Parathyroid adenoma (tissue), 2 donors: ENCODE data around the gene SOX9.

ENCODE experiments used
- H2AFZ ChIP-seq: fragments of 300-600 bp; sonication (generic); one replicate; pipeline ENCODE4 v1.7.0; 2017; ENCODE audit warnings: antibody characterized with exemption, mild to moderate bottlenecking
- H3K27ac ChIP-seq: fragments of 300-600 bp; sonication (generic); one replicate; pipeline ENCODE4 v1.7.0; 2017
- H3K27me3 ChIP-seq: fragments of 300-600 bp; sonication (generic); one replicate; pipeline ENCODE4 v1.7.0; 2017; ENCODE audit warnings: low read length; ENCODE audit not compliant: control insufficient read depth, insufficient read depth
- H3K36me3 ChIP-seq: fragments of 300-600 bp; sonication (generic); one replicate; pipeline ENCODE4 v1.7.0; 2017; ENCODE audit warnings: low read length; ENCODE audit not compliant: control insufficient read depth, insufficient read depth
- H3K4me1 ChIP-seq: fragments of 300-600 bp; sonication (generic); one replicate; pipeline ENCODE4 v1.7.0; 2017; ENCODE audit warnings: control low read depth
- H3K4me2 ChIP-seq: fragments of 300-600 bp; sonication (generic); one replicate; pipeline ENCODE4 v1.7.0; 2017; ENCODE audit warnings: low read length
- H3K4me3 ChIP-seq: fragments of 300-600 bp; sonication (generic); one replicate; pipeline ENCODE4 v1.7.0; 2017; ENCODE audit warnings: low read depth, low read length
- H3K79me2 ChIP-seq: fragments of 300-600 bp; sonication (generic); one replicate; pipeline ENCODE4 v1.7.0; 2017; ENCODE audit warnings: control low read depth
- H3K9ac ChIP-seq: fragments of 300-600 bp; sonication (generic); one replicate; pipeline ENCODE4 v1.7.0; 2017; ENCODE audit warnings: mild to moderate bottlenecking
- H3K9me3 ChIP-seq: fragments of 300-600 bp; sonication (generic); one replicate; pipeline ENCODE4 v1.7.0; 2017; ENCODE audit warnings: low read length; ENCODE audit not compliant: control insufficient read depth
- TF ChIP-seq, protein P1 (sequence below): fragments of 300-600 bp; sonication (generic); IDR thresholded peaks from one replicate; pipeline ENCODE4 v1.7.0; 2017; ENCODE audit warnings: antibody characterized with exemption, mild to moderate bottlenecking
- donor health status: primary hyperparathyroidism.

Gene SOX9

DNA sequence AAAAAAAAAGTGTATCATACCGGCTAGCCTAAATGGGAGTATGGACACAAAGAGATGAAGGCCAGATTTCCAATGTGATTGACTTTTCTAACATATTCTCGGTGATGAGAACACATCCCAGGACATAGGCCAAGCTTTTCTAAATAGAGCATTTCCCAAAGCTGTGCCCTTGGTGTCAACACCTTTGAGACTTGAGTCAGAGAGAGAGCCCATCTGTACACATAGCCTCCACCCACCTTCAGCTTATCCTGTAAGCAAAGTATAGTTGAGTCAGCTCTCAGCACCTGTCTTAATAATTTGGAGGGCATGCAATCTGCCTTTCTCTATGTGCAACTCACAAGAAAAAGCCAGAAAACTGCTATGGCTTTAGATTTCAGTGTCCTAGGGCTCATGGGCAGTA is 42.7 kb downstream of the SOX9 start:
- Histone ChIP-seq H2AFZ (no peak overlapping the region), H3K9ac (no peak overlapping the region), H3K79me2 (no peaks in the 10 kb centered on the region), H3K4me3 (no peak overlapping the region), H3K27me3 (no peaks in the 10 kb centered on the region), H3K36me3 (no peaks in the 10 kb centered on the region), H3K4me2 (no peak overlapping the region), H3K4me1 (no peaks in the 10 kb centered on the region), H3K27ac (no peak overlapping the region), H3K9me3 (no peaks in the 10 kb centered on the region)
- TF ChIP-seq, protein P1, sequence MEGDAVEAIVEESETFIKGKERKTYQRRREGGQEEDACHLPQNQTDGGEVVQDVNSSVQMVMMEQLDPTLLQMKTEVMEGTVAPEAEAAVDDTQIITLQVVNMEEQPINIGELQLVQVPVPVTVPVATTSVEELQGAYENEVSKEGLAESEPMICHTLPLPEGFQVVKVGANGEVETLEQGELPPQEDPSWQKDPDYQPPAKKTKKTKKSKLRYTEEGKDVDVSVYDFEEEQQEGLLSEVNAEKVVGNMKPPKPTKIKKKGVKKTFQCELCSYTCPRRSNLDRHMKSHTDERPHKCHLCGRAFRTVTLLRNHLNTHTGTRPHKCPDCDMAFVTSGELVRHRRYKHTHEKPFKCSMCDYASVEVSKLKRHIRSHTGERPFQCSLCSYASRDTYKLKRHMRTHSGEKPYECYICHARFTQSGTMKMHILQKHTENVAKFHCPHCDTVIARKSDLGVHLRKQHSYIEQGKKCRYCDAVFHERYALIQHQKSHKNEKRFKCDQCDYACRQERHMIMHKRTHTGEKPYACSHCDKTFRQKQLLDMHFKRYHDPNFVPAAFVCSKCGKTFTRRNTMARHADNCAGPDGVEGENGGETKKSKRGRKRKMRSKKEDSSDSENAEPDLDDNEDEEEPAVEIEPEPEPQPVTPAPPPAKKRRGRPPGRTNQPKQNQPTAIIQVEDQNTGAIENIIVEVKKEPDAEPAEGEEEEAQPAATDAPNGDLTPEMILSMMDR: no peak

DNA sequence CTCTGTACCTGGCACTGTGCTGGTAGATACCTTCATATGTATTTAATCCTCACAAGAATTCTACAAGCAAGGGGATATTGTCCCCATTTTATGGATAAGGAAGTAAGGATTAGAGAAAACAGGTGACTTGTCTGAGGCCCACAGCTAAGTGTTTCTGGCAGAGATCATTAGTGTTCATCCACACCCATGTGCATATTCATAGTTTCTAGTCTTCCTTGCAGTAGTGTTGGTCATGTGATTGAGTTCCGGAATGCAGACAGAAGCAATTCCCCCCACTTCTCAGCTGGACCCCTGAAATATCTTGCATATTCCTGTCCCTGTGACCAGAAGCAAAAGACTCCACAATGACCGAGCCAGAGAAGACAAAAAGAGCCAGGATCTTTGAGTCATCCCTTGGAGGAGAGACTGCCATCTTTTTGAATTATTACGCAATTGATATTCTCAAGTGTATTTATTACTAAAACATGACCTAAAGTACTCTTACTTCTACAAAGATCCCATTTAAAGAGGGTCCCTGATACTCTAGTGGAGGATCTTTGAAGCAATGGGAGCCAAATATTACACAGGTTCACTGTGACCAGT is 43.4 kb downstream of the SOX9 start:
- H3K36me3 ChIP-seq: no peaks in the 10 kb centered on the region
- H3K4me1 ChIP-seq: no peaks in the 10 kb centered on the region
- H3K9me3 ChIP-seq: no peaks in the 10 kb centered on the region
- H3K4me2 ChIP-seq: no peak overlapping the region
- TF ChIP-seq, protein P1: no peak
- H3K79me2 ChIP-seq: no peaks in the 10 kb centered on the region
- no peak overlapping the region for H3K27ac ChIP-seq
- H2AFZ ChIP-seq: no peak overlapping the region
- H3K9ac ChIP-seq: no peak overlapping the region
- no peak overlapping the region for H3K4me3 ChIP-seq
- no peaks in the 10 kb centered on the region for H3K27me3 ChIP-seq

DNA sequence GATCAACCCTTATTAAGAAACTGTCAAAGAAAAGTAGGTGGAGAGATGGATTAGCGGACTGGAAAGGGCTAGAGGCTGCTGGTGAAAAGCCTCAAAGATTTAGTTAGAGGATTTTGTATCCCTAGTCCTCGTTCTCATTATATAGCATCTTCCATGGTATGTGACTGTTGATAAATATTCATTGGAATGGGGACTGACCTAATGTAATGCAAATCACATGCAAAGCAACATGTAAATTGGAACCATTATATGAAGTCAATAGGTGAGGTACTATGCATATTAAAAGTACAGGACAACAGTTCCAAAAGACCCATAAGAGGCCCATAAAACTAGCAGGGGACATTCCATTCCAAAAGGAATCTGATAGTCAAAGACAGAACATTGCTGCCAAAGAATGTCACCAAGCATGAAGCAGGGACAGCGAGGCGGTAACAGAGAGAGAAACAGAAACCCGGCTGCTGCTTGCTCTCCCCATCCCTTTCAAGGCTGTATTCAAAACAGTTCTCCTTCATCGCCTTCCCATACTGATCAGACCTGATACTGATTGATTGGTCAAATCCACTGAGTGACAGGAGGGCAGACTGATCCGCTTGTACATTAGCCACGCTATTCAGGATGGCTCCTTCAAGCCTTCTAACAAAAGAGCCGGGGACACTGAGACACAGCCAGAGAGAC is 44.5 kb downstream of the SOX9 start:
- Histone ChIP-seq H3K36me3 (no peaks in the 10 kb centered on the region), H3K4me2 (no peak overlapping the region), H3K79me2 (no peaks in the 10 kb centered on the region), H3K9ac (no peak overlapping the region), H3K27ac (no peak overlapping the region), H2AFZ (no peak overlapping the region), H3K4me1 (no peaks in the 10 kb centered on the region), H3K4me3 (no peak overlapping the region), H3K27me3 (no peaks in the 10 kb centered on the region), H3K9me3 (no peaks in the 10 kb centered on the region)
- TF ChIP-seq, protein P1: no peak

DNA sequence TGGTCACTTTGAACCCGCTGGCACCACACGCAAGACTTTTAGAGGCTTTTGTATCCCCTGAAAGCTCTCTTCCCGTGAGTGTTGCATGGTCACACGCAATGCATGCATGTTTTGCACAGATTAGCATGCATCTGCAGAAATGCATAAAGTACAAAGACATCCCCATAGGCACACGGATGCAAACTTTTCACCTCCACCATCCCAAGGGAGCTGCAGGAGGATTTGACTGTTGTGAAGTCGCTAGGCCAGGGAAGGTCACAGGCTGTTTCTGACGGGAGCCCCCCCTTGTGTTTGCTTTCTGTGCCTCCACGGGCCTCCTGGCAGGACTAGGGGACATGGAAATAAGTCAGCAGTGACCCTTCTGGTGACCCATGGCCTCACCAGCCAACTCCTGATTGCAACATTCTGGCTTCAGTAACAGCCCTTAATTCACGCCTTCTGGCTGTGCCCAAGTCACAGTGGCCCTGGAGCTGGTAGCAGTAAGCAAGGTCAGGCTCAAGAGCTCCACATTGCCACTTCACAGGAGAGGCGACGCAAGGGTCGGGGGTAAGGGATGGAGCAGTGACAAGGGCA is 45.1 kb downstream of the SOX9 start:
- Histone ChIP-seq H3K4me2 (no peak overlapping the region), H3K36me3 (no peaks in the 10 kb centered on the region), H3K79me2 (no peaks in the 10 kb centered on the region), H3K4me3 (no peak overlapping the region), H3K27me3 (no peaks in the 10 kb centered on the region), H2AFZ (no peak overlapping the region), H3K9ac (no peak overlapping the region), H3K4me1 (no peaks in the 10 kb centered on the region), H3K9me3 (no peaks in the 10 kb centered on the region), H3K27ac (no peak overlapping the region)
- TF ChIP-seq, protein P1: no peak
